Measurements from ENCODE around the gene INPP5D.

The INPP5D gene

GRCh38 chr2:233111427-233111826 is 51.3 kb downstream of the INPP5D start:
- H3K4me3 ChIP-seq (ENCODE audit: low read length): no peak overlapping the region
- H3K36me3 ChIP-seq (ENCODE audit: control insufficient read depth, insufficient read depth, low read length): no peaks in the 10 kb centered on the region
- H3K27me3 ChIP-seq (ENCODE audit: control insufficient read depth, insufficient read depth, low read length): no peaks in the 10 kb centered on the region
- H3K4me1 ChIP-seq (ENCODE audit: control insufficient read depth, insufficient read depth, low read length): no peaks in the 10 kb centered on the region
- H3K9ac ChIP-seq (ENCODE audit: low read length): no peak overlapping the region
- no peaks in the 10 kb centered on the region for H3K9me3 ChIP-seq (ENCODE audit: control insufficient read depth, low read length)

- Histone ChIP-seq H3K9ac (ENCODE audit: low read length) (no peak overlapping the region), H3K27me3 (ENCODE audit: control insufficient read depth, insufficient read depth, low read length) (no peaks in the 10 kb centered on the region), H3K36me3 (ENCODE audit: control insufficient read depth, insufficient read depth, low read length) (no peaks in the 10 kb centered on the region), H3K4me3 (ENCODE audit: low read length) (no peak overlapping the region), H3K4me1 (ENCODE audit: control insufficient read depth, insufficient read depth, low read length) (no peaks in the 10 kb centered on the region), H3K9me3 (ENCODE audit: control insufficient read depth, low read length) (no peaks in the 10 kb centered on the region)
These were observed 52.2 kb downstream of the INPP5D start for GRCh38 chr2:233112329-233112728.

GRCh38 chr2:233112776-233113452 is 52.8 kb downstream of the INPP5D start:
- Histone ChIP-seq H3K4me3 (ENCODE audit: low read length) (no peak overlapping the region), H3K27me3 (ENCODE audit: control insufficient read depth, insufficient read depth, low read length) (no peaks in the 10 kb centered on the region), H3K4me1 (ENCODE audit: control insufficient read depth, insufficient read depth, low read length) (no peaks in the 10 kb centered on the region), H3K9ac (ENCODE audit: low read length) (no peak overlapping the region), H3K36me3 (ENCODE audit: control insufficient read depth, insufficient read depth, low read length) (no peaks in the 10 kb centered on the region), H3K9me3 (ENCODE audit: control insufficient read depth, low read length) (no peaks in the 10 kb centered on the region)

- no peaks in the 10 kb centered on the region for H3K36me3 ChIP-seq (ENCODE audit: control insufficient read depth, insufficient read depth, low read length)
- H3K9me3 ChIP-seq (ENCODE audit: control insufficient read depth, low read length): no peaks in the 10 kb centered on the region
- no peaks in the 10 kb centered on the region for H3K4me1 ChIP-seq (ENCODE audit: control insufficient read depth, insufficient read depth, low read length)
- H3K27me3 ChIP-seq (ENCODE audit: control insufficient read depth, insufficient read depth, low read length): no peaks in the 10 kb centered on the region
- H3K9ac ChIP-seq (ENCODE audit: low read length): no peak overlapping the region
- no peak overlapping the region for H3K4me3 ChIP-seq (ENCODE audit: low read length)
These were observed 54.3 kb downstream of the INPP5D start for GRCh38 chr2:233114421-233114861.

GRCh38 chr2:233115121-233115520 is 55.0 kb downstream of the INPP5D start:
- Histone ChIP-seq H3K27me3 (ENCODE audit: control insufficient read depth, insufficient read depth, low read length) (no peaks in the 10 kb centered on the region), H3K36me3 (ENCODE audit: control insufficient read depth, insufficient read depth, low read length) (no peaks in the 10 kb centered on the region), H3K4me3 (ENCODE audit: low read length) (no peak overlapping the region), H3K9ac (ENCODE audit: low read length) (no peak overlapping the region), H3K4me1 (ENCODE audit: control insufficient read depth, insufficient read depth, low read length) (no peaks in the 10 kb centered on the region), H3K9me3 (ENCODE audit: control insufficient read depth, low read length) (no peaks in the 10 kb centered on the region)

- Histone ChIP-seq H3K4me1 (ENCODE audit: control insufficient read depth, insufficient read depth, low read length) (no peaks in the 10 kb centered on the region), H3K9me3 (ENCODE audit: control insufficient read depth, low read length) (no peaks in the 10 kb centered on the region), H3K27me3 (ENCODE audit: control insufficient read depth, insufficient read depth, low read length) (no peaks in the 10 kb centered on the region), H3K36me3 (ENCODE audit: control insufficient read depth, insufficient read depth, low read length) (no peaks in the 10 kb centered on the region), H3K9ac (ENCODE audit: low read length) (no peak overlapping the region), H3K4me3 (ENCODE audit: low read length) (no peak overlapping the region)
These were observed 55.6 kb downstream of the INPP5D start for GRCh38 chr2:233115741-233116140.

- Histone ChIP-seq H3K36me3 (ENCODE audit: control insufficient read depth, insufficient read depth, low read length) (no peaks in the 10 kb centered on the region), H3K27me3 (ENCODE audit: control insufficient read depth, insufficient read depth, low read length) (no peaks in the 10 kb centered on the region), H3K9me3 (ENCODE audit: control insufficient read depth, low read length) (no peaks in the 10 kb centered on the region)
These were observed 56.8 kb downstream of the INPP5D start for GRCh38 chr2:233116946-233117345.

GRCh38 chr2:233117351-233117750 is 57.2 kb downstream of the INPP5D start:
- Histone ChIP-seq H3K27me3 (ENCODE audit: control insufficient read depth, insufficient read depth, low read length) (no peaks in the 10 kb centered on the region), H3K4me1 (ENCODE audit: control insufficient read depth, insufficient read depth, low read length) (no peaks in the 10 kb centered on the region), H3K4me3 (ENCODE audit: low read length) (no peak overlapping the region), H3K9ac (ENCODE audit: low read length) (no peak overlapping the region), H3K9me3 (ENCODE audit: control insufficient read depth, low read length) (no peaks in the 10 kb centered on the region), H3K36me3 (ENCODE audit: control insufficient read depth, insufficient read depth, low read length) (no peaks in the 10 kb centered on the region)

More at GRCh38 chr2:233116946-233117345, 56.8 kb downstream of the INPP5D start:
- no peak overlapping the region for H3K4me3 ChIP-seq (ENCODE audit: low read length)
- H3K9ac ChIP-seq (ENCODE audit: low read length): no peak overlapping the region
- no peaks in the 10 kb centered on the region for H3K4me1 ChIP-seq (ENCODE audit: control insufficient read depth, insufficient read depth, low read length)

GRCh38 chr2:233117811-233118647 is 57.9 kb downstream of the INPP5D start:
- no peak overlapping the region for H3K9ac ChIP-seq (ENCODE audit: low read length)
- no peaks in the 10 kb centered on the region for H3K4me1 ChIP-seq (ENCODE audit: control insufficient read depth, insufficient read depth, low read length)
- no peaks in the 10 kb centered on the region for H3K27me3 ChIP-seq (ENCODE audit: control insufficient read depth, insufficient read depth, low read length)
- H3K4me3 ChIP-seq (ENCODE audit: low read length): no peak overlapping the region
- no peaks in the 10 kb centered on the region for H3K9me3 ChIP-seq (ENCODE audit: control insufficient read depth, low read length)
- H3K36me3 ChIP-seq (ENCODE audit: control insufficient read depth, insufficient read depth, low read length): no peaks in the 10 kb centered on the region

GRCh38 chr2:233118648-233119000 is 58.5 kb downstream of the INPP5D start:
- Histone ChIP-seq H3K36me3 (ENCODE audit: control insufficient read depth, insufficient read depth, low read length) (no peaks in the 10 kb centered on the region), H3K27me3 (ENCODE audit: control insufficient read depth, insufficient read depth, low read length) (no peaks in the 10 kb centered on the region), H3K9ac (ENCODE audit: low read length) (no peak overlapping the region), H3K4me1 (ENCODE audit: control insufficient read depth, insufficient read depth, low read length) (no peaks in the 10 kb centered on the region), H3K4me3 (ENCODE audit: low read length) (no peak overlapping the region), H3K9me3 (ENCODE audit: control insufficient read depth, low read length) (no peaks in the 10 kb centered on the region)

GRCh38 chr2:233119123-233119522 is 59.0 kb downstream of the INPP5D start:
- Histone ChIP-seq H3K9ac (ENCODE audit: low read length) (no peak overlapping the region), H3K9me3 (ENCODE audit: control insufficient read depth, low read length) (no peaks in the 10 kb centered on the region), H3K36me3 (ENCODE audit: control insufficient read depth, insufficient read depth, low read length) (no peaks in the 10 kb centered on the region), H3K4me1 (ENCODE audit: control insufficient read depth, insufficient read depth, low read length) (no peaks in the 10 kb centered on the region), H3K4me3 (ENCODE audit: low read length) (no peak overlapping the region), H3K27me3 (ENCODE audit: control insufficient read depth, insufficient read depth, low read length) (no peaks in the 10 kb centered on the region)

GRCh38 chr2:233119806-233120205 is 59.7 kb downstream of the INPP5D start:
- Histone ChIP-seq H3K9ac (ENCODE audit: low read length) (no peak overlapping the region), H3K9me3 (ENCODE audit: control insufficient read depth, low read length) (no peaks in the 10 kb centered on the region), H3K4me3 (ENCODE audit: low read length) (no peak overlapping the region), H3K36me3 (ENCODE audit: control insufficient read depth, insufficient read depth, low read length) (no peaks in the 10 kb centered on the region), H3K27me3 (ENCODE audit: control insufficient read depth, insufficient read depth, low read length) (no peaks in the 10 kb centered on the region), H3K4me1 (ENCODE audit: control insufficient read depth, insufficient read depth, low read length) (no peaks in the 10 kb centered on the region)
